NK-92 (cell line): Measurements from ENCODE around the gene UQCC2.

ENCODE experiments used
- DNase-seq: peaks from one replicate; lab custom pipeline; 2025; ENCODE audit not compliant: unreplicated experiment; lab: John Stamatoyannopoulos, UW

Gene UQCC2

DNA sequence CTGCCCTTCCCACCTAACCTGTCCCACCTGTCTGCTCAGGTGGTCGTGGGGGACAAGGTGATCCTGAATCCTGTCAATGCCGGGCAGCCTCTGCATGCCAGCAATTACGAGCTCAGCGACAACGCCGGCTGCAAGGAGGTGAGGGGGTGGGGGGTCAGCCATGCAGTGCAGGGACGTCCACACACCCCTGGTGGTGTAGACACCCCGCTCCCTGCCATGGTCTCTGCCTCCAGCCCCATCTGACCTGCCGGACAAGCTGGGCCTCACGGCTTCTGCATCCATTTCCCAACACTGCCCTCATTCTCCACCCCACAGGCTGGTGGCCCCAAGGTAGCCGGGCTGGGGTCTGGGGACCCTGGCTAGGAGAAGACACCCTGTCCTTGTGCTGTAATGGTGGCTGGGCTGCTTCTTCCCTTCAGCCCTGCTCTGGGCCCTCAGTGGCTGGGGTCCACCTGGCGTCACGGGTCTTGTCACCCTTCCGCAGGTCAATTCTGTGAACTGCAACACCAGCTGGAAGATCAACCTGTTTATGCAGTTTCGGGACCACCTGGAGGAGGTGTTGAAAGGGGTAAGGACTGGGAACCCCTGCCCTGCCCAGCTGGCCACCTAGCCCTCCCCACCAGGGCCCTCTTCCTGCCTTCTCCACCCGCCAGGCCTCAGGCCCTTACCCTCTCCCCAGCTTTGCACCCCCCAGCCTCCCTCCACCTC is 52.4 kb downstream of the UQCC2 start:
- no peak for DNase-seq

DNA sequence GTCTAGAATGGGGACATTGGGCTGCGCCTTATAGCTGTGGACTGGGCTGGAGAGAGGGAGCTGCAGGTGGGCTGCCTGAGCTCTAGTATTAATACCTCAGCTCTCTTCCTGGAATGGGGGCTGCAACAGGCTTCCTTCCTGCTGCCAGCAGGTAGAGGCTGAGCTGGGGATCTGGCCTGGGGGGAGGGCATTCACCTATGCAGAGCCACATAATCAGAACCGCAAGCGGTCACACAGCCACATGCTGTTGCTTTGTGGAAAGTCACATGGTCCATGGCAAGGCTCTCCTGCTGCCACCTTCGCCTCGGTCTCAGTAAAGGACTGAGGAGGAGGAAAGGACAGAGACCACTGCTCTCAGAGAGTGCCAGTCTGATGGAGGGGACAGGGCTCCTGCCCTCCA is 54.7 kb downstream of the UQCC2 start:
- DNase-seq, result no peak

DNA sequence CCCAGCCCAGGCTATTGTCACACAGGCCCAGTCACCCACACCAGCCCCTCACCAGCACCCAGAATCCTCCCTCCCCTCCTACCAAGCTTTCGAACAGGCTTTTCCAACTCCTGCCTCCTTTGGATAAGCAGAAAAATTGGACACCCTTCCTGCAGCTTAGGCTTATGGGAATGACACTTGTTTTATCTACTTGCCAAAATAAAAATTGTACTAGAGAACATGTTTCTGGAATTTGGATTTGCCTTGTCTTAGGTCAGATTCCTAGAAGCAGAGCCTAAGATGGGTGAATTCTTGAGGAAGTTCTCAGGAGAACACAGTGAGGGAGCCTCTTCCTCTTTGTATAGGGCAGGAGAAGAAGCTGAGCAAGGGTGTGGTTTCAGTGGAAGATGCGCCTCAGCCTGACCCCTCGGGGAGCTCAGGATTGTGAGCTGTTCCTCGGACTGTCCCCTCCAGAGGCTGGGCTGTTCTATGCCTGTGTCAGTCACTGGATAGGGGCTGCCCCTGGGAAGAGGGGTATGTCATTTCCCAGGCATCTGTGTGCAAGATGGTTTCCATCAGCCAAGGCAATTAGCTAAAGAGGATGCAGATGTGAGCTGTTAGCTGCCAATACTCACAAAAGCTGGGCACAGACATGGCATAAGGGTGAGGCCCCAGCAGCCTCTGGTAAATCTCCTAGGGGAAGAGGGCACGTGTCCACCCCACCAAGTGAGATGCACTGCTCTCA is 56.5 kb downstream of the UQCC2 start:
- DNase-seq, result no peak

DNA sequence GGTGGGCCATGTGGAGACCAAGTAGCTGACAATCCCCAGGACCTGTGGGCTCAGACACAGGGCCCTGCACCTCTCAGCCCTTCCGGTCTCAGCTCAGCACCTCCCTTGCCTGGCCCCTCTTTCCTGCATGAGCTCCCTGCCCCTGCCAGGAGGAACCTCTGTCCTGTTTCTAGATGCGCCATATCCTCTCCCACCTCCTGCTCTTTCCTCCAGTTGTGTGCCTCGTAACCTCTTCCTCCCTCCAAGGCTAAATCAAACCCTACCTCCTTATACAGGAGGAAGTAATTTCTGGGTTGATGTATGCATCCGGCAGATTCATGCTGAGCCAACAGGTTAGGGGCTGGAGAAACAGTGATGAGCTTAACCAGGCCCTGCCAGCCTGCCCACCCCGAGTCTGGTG is 59.5 kb downstream of the UQCC2 start:
- DNase-seq, result no peak

DNA sequence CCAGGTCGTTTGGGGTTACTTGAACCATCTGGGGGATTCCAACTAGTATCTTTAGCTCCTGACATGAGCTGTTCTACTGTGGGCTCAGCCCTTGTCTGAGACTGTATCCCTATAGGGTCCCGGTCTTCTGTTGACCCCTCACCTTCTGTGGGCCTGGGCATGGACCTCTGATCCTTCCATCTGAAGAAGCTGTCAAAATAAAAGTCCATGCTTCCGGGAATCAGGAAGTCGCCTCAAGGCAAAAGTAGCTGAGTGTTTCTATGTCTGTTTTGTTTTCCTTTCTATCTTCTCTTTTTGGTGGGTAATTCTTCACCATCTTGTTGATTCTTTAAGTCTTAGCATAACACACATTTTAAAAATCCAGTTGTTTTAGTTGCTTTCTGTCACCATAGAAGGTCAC is 60.1 kb downstream of the UQCC2 start:
- DNase-seq, result no peak
